ENCODE measurements around the gene MGLL.

The MGLL gene

GRCh38 chr3:127671523-127672428 is 150.5 kb downstream of the MGLL start:
- ChIA-PET CTCF (interaction anchor here (0.8 kb wide), 1 partner anchor 396 kb away, joined by 3 read pairs; no protein-coding TSS in a partner anchor), POLR2A (ENCODE audit: low non-redundant PET) (interaction anchor here (0.5 kb wide), 1 partner anchor 14 kb away, joined by 6 read pairs; no protein-coding TSS in a partner anchor)
- peak overlapping the region; percentile 83 for H3K27ac ChIP-seq
- TF ChIP-seq, protein P1, sequence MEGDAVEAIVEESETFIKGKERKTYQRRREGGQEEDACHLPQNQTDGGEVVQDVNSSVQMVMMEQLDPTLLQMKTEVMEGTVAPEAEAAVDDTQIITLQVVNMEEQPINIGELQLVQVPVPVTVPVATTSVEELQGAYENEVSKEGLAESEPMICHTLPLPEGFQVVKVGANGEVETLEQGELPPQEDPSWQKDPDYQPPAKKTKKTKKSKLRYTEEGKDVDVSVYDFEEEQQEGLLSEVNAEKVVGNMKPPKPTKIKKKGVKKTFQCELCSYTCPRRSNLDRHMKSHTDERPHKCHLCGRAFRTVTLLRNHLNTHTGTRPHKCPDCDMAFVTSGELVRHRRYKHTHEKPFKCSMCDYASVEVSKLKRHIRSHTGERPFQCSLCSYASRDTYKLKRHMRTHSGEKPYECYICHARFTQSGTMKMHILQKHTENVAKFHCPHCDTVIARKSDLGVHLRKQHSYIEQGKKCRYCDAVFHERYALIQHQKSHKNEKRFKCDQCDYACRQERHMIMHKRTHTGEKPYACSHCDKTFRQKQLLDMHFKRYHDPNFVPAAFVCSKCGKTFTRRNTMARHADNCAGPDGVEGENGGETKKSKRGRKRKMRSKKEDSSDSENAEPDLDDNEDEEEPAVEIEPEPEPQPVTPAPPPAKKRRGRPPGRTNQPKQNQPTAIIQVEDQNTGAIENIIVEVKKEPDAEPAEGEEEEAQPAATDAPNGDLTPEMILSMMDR (conservative IDR thresholded peaks at IDR 0.05; ENCODE audit: low read depth) = no peak
- DNase-seq (ENCODE audit: low spot score) = no peak

DNA sequence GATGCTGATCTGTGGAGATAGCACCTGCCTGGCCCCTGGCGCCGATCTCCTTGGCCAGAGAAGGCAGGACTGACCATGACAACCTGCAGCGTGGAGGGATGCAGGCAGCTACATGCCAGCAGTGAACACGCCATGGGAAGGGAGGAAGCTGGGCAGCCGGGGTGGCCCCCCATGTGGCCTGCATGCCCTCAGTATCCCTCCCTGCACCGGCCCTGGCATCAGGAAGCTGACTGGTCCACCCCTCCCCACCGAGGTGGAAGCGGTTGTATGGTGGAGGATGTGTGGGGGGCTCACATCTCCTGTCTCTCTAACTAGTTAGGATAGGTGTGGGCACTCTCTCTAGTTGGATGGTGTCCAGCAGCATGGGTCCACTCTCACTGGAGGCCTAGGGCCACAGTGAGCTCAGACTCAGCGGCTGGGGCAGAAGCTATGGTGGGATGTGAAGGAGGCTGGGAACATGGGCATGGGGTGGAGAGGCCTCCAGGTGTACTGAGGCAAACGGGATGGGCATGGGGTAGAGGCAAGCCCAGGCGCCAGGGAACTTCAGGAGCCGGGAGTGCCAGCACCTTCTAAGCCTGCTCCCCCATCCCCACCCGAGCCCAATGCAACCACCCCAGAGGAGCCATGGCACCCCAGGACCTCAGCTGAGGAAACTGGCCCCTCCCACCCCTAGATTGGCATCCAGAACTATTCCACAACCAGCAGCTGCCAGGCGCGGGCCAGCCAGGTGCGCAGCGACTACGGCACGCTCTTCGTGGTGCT is 151.4 kb downstream of the MGLL start:
- POLR2A ChIA-PET (ENCODE audit: low non-redundant PET) = interaction anchor here (0.5 to 0.6 kb wide), 2 partner anchors 13 to 1197 kb away, joined by 6 to 10 read pairs; no protein-coding TSS in a partner anchor
- DNase-seq (ENCODE audit: low spot score) = no peak
- CTCF ChIA-PET = no interaction called here

GRCh38 chr3:127670229-127670559 is 152.1 kb downstream of the MGLL start:
- ChIA-PET CTCF (no interaction called here), POLR2A (ENCODE audit: low non-redundant PET) (interaction anchor here (0.6 to 0.7 kb wide), 3 partner anchors 9 to 1197 kb away, joined by 3 to 10 read pairs (median 6); no protein-coding TSS in a partner anchor)
- no peak for DNase-seq (ENCODE audit: low spot score)
- H3K27ac ChIP-seq = peak overlapping the region; percentile 33; the same call in 1 of the 2 replicates
- TF ChIP-seq, protein P1 (conservative IDR thresholded peaks at IDR 0.05; ENCODE audit: low read depth) = no peak

More for the DNA sequence above, 151.4 kb downstream of the MGLL start:
- TF ChIP-seq, protein P1 (conservative IDR thresholded peaks at IDR 0.05; ENCODE audit: low read depth) = no peak
- peak overlapping the region; percentile 33; the same call in 1 of the 2 replicates for H3K27ac ChIP-seq

DNA sequence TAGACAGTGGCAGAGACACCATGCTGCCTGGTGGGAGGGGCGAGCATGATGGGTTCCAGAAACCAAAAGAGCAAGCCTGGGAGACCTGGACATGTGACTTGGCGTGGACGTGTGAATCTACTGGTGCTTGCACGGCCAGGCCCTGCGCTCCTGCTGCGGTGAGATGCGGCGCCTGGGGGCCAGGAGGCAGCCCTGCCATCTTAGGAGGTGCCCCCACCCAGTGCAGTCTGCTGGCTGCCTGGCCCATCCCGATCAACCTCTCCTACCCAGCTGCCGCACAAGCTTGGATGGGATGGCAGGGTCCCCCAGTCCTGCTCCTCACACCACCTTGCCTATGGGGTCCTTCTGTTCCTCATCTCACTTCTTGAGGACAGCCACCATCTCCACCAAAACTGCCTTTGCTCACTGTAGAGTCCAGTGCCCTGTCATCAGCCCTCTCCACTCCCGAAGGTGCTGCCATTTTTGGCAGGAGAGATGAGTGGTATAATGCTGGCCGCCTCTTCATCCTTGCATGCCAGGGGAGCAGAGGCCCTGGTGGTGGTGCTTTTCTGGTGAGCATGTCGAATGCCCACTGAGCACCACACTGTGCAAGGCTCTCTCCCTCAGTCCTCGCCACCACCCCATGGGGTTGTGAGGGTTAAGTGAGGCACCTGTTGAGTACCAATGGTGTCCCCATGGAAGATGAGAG is 152.6 kb downstream of the MGLL start:
- ChIA-PET CTCF (no interaction called here), POLR2A (ENCODE audit: low non-redundant PET) (interaction anchor here (0.6 to 0.7 kb wide), 2 partner anchors 9 to 361 kb away, joined by 3 to 6 read pairs; no protein-coding TSS in a partner anchor)
- TF ChIP-seq, protein P1 (conservative IDR thresholded peaks at IDR 0.05; ENCODE audit: low read depth) = no peak
- DNase-seq (ENCODE audit: low spot score) = no peak
- H3K27ac ChIP-seq = no peak overlapping the region

- CTCF ChIA-PET = no interaction called here
- TF ChIP-seq, protein P1 (conservative IDR thresholded peaks at IDR 0.05; ENCODE audit: low read depth) = no peak
- POLR2A ChIA-PET (ENCODE audit: low non-redundant PET) = no interaction called here
- H3K27ac ChIP-seq = no peak overlapping the region
- DNase-seq (ENCODE audit: low spot score) = no peak
Observed at GRCh38 chr3:127668906-127669305, 153.4 kb downstream of the MGLL start.

All from RWPE1 (cell line).